ENCODE data around the gene PBRM1. TPM values are rescaled to one million over a fixed set of nuclear protein-coding genes. Genes with fewer than 3 reads are reported as not detected.

Gene PBRM1
- total RNA-seq, 1 experiment from 2014 or later, result 40.0 TPM

- ChIA-PET POLR2A (no interaction called here), RAD21 (ENCODE audit: low non-redundant PET in 1 of 2, low total read pairs in 2 of 2, uncharacterized antibody in 2 of 2, unreplicated experiment in 2 of 2) (no interaction called here), CTCF (no interaction called here)
- BruUV-seq (replicated peaks), result no TSS peak
- Histone ChIP-seq H3K4me2 (ENCODE audit: low read length) (no peak overlapping the region), H4K20me1 (ENCODE audit: insufficient read depth) (no peaks in the 10 kb centered on the region; the same call in 1 of the 2 replicates), H3K9me3 (ENCODE audit: control insufficient read depth in 1 of 2, insufficient read depth in 1 of 2, low read depth in 1 of 2, low read length in 2 of 2) (no peaks in the 10 kb centered on the region), H3K36me3 (ENCODE audit: control insufficient read depth in 1 of 2, insufficient read depth in 2 of 2, low read length in 2 of 2) (peaks cover 13 to 24% of the 10 kb centered on the region in 2 experiments; a peak in 3 of 4 replicates), H3K27me3 (ENCODE audit: insufficient read depth, low read length) (no peaks in the 10 kb centered on the region), H3K9me2 (ENCODE audit: insufficient read depth) (no peaks in the 10 kb centered on the region), H3K79me2 (ENCODE audit: insufficient read depth, low read length) (no peaks in the 10 kb centered on the region), H2AFZ (ENCODE audit: low read depth, low read length, poor library complexity, severe bottlenecking) (no peak overlapping the region), H3K9ac (ENCODE audit: low read length) (no peak overlapping the region), H3K4me3 (replicated peaks in 1 of 2; ENCODE audit: low read depth in 1 of 2, low read length in 2 of 2) (no peak overlapping the region), H3K4me1 (ENCODE audit: control insufficient read depth in 1 of 2, insufficient read depth in 2 of 2, low read length in 2 of 2) (no peaks in the 10 kb centered on the region), H3K27ac (ENCODE audit: low read depth, low read length) (no peak overlapping the region)
- intact Hi-C loops (cut with micrococcal nuclease), result no loop called here
- TF ChIP-seq JUND (IDR thresholded peaks at IDR 0.05), result no peak
- no peak for TF ChIP-seq MAX (IDR thresholded peaks at IDR 0.05)
- TF ChIP-seq CTCF (IDR thresholded peaks at IDR 0.05 in 2 of 3, conservative IDR thresholded peaks at IDR 0.05 in 1 of 3; ENCODE audit: borderline replicate concordance in 1 of 3, insufficient read depth in 1 of 3, low read depth in 2 of 3, low read length in 2 of 3), result no peak
- no peak for TF ChIP-seq ATF3 (IDR thresholded peaks at IDR 0.05)
- no peak for TF ChIP-seq SP1 (IDR thresholded peaks at IDR 0.05; ENCODE audit: low read depth)
- TF ChIP-seq FOSL1 (IDR thresholded peaks at IDR 0.05; ENCODE audit: low read depth), result no peak
- TF ChIP-seq CEBPB (IDR thresholded peaks at IDR 0.05; ENCODE audit: low read depth), result no peak
- no peak for TF ChIP-seq ELF1 (IDR thresholded peaks at IDR 0.05; ENCODE audit: borderline replicate concordance, low read depth)
- TF ChIP-seq ZFX (IDR thresholded peaks at IDR 0.05), result no peak
- no peak for TF ChIP-seq POLR2A (IDR thresholded peaks at IDR 0.05; ENCODE audit: borderline replicate concordance, extremely low read depth, insufficient read depth, insufficient read length)
- no peak for TF ChIP-seq YY1 (IDR thresholded peaks at IDR 0.05; ENCODE audit: extremely low read depth, insufficient replicate concordance, low read depth, low read length)
- TF ChIP-seq TCF7L2 (IDR thresholded peaks at IDR 0.05; ENCODE audit: borderline replicate concordance, extremely low read depth, insufficient read depth, insufficient read length), result no peak
- no peak for TF ChIP-seq POLR2AphosphoS5 (IDR thresholded peaks at IDR 0.05; ENCODE audit: low read depth, low read length)
- TF ChIP-seq SIN3A (IDR thresholded peaks at IDR 0.05; ENCODE audit: low read depth), result no peak
- DNase-seq (ENCODE audit: low read depth, low spot score), result no peak
- ATAC-seq, result no peak
These were observed 128.4 kb downstream of the PBRM1 start for GRCh38 chr3:52557011-52557960.

Measured in HCT116 (cell line).